Measurements from ENCODE around the gene PRDM8. TPM values are rescaled to one million over a fixed set of nuclear protein-coding genes. Genes with fewer than 3 reads are reported as not detected.

The PRDM8 gene
- total RNA-seq, 4 donors from 2014 or later: 0.49 to 1.9 (median 1.1) TPM

DNA sequence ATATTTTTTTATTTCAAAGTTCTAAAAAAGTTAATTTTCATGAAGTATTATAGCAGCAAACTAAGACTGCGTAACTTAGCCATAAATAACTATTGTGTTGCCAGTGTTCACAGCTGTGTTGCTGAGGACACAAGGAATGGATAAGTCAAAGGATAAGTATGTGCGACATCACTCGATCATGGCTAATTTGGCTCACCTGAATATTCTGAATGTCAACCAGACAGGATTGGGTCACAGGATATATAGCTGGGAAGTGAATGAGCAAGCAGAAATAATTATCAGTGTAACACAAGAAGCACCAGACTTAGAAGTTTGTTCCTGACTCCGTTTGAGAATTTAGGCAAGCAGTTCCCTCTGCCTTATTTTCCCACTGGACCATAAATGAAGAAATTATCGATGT is 33.9 kb downstream of the PRDM8 start:
- TF ChIP-seq POLR2A (IDR thresholded peaks at IDR 0.05) (no peak), POLR2AphosphoS5 (IDR thresholded peaks at IDR 0.05) (no peak), EP300 (IDR thresholded peaks at IDR 0.05) (no peak)
- TF ChIP-seq, protein P1, sequence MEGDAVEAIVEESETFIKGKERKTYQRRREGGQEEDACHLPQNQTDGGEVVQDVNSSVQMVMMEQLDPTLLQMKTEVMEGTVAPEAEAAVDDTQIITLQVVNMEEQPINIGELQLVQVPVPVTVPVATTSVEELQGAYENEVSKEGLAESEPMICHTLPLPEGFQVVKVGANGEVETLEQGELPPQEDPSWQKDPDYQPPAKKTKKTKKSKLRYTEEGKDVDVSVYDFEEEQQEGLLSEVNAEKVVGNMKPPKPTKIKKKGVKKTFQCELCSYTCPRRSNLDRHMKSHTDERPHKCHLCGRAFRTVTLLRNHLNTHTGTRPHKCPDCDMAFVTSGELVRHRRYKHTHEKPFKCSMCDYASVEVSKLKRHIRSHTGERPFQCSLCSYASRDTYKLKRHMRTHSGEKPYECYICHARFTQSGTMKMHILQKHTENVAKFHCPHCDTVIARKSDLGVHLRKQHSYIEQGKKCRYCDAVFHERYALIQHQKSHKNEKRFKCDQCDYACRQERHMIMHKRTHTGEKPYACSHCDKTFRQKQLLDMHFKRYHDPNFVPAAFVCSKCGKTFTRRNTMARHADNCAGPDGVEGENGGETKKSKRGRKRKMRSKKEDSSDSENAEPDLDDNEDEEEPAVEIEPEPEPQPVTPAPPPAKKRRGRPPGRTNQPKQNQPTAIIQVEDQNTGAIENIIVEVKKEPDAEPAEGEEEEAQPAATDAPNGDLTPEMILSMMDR (IDR thresholded peaks at IDR 0.05): no peak
- H3K9me3 ChIP-seq: no peaks in the 10 kb centered on the region
- H3K4me3 ChIP-seq: no peak overlapping the region
- H3K27ac ChIP-seq: no peak overlapping the region
- DNase-seq (ENCODE audit: low spot score in 2 of 2): no peak
- no peaks in the 10 kb centered on the region for H3K4me1 ChIP-seq
- peaks cover 25% of the 10 kb centered on the region for H3K27me3 ChIP-seq
- WGBS: 80% methylated on average over 5 of the region's 5 CpGs
- H3K36me3 ChIP-seq: no peaks in the 10 kb centered on the region

DNA sequence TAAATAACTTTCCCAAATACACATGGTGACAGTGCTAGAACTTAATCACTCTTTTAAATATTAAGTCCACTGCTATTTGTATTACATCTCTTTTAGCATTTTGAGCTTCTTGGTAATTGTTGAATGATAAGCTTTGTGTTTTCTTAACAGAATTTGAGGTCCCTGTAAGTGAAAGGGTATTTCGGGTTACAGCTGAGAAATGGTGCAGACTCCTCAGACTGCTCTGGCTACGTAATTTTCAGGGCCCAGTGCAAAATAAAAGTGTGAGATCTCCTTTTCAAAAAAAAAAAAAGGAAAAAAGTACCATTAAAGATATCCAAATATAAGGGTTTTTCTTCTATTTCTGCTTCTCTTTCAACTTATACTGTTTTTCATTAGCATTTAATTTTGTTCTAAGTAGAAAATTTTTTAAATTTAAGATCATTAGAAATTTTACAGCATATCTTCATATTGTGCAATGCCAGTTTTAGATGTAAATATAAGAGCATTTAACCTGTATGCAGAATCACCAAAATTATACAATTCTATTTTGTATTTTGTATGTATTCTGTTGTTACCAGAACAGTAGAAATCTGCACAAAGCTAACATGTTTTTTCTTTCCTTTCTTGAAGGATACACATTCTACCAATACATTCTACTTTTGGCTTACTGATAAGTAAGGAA is 35.5 kb downstream of the PRDM8 start:
- DNase-seq (ENCODE audit: low spot score in 2 of 2): no peak
- Histone ChIP-seq H3K4me3 (no peak overlapping the region), H3K4me1 (no peaks in the 10 kb centered on the region), H3K36me3 (no peaks in the 10 kb centered on the region), H3K9me3 (no peaks in the 10 kb centered on the region), H3K27ac (no peak overlapping the region), H3K27me3 (peaks cover 29% of the 10 kb centered on the region)
- 90% methylated on average over 2 of the region's 2 CpGs for WGBS
- TF ChIP-seq POLR2AphosphoS5 (IDR thresholded peaks at IDR 0.05): no peak
- TF ChIP-seq, protein P1 (IDR thresholded peaks at IDR 0.05): no peak
- no peak for TF ChIP-seq POLR2A (IDR thresholded peaks at IDR 0.05)
- no peak for TF ChIP-seq EP300 (IDR thresholded peaks at IDR 0.05)

DNA sequence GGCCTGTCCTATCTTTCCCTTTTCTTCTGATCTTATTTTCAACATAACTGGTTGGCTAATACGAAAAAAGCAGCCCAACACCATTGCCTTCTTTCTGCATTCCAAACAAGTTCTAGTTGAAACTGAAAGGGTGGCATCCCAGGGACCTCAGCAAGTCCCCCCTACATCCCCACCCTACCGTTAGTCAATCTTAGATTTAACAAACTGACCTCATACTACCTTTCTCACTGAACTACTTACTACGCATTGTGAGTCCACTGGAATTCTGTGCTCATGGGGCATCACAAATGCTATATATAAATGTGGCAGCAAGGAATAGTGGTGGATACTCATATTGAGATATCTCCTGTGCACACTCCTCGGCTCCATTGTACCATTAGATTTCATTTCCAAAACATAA is 36.1 kb downstream of the PRDM8 start:
- Histone ChIP-seq H3K4me3 (no peak overlapping the region), H3K9me3 (no peaks in the 10 kb centered on the region), H3K27me3 (peaks cover 32% of the 10 kb centered on the region), H3K4me1 (no peaks in the 10 kb centered on the region), H3K36me3 (no peaks in the 10 kb centered on the region), H3K27ac (no peak overlapping the region)
- TF ChIP-seq POLR2A (IDR thresholded peaks at IDR 0.05): no peak
- TF ChIP-seq EP300 (IDR thresholded peaks at IDR 0.05): no peak
- TF ChIP-seq POLR2AphosphoS5 (IDR thresholded peaks at IDR 0.05): no peak
- TF ChIP-seq, protein P1 (IDR thresholded peaks at IDR 0.05): no peak
- no peak for DNase-seq (ENCODE audit: low spot score in 2 of 2)
- WGBS: 90% methylated on average over 4 of the region's 4 CpGs

DNA sequence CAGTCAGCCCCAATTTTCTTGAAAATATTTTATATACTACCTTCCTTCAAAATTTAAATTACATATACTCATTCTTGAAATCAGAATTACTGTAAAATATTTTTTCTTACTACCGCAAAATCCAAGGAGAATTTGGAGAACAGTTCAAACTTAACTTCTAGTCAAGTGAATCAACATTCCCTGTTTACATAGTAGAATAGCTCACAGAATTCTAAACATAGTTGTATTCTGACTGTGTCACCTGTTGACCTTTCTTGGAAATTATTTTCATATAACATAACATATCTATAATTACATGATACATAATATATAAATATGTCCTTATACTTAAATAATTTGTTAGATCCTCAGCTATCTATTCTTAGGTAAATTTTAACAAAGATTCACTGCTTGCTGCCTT is 38.1 kb downstream of the PRDM8 start:
- Histone ChIP-seq H3K36me3 (no peaks in the 10 kb centered on the region), H3K9me3 (no peaks in the 10 kb centered on the region), H3K27ac (no peak overlapping the region), H3K27me3 (peaks cover 28% of the 10 kb centered on the region), H3K4me1 (no peaks in the 10 kb centered on the region), H3K4me3 (no peak overlapping the region)
- TF ChIP-seq POLR2A (IDR thresholded peaks at IDR 0.05): no peak
- TF ChIP-seq POLR2AphosphoS5 (IDR thresholded peaks at IDR 0.05): no peak
- TF ChIP-seq, protein P1 (IDR thresholded peaks at IDR 0.05): no peak
- no peak for TF ChIP-seq EP300 (IDR thresholded peaks at IDR 0.05)
- WGBS: 98% methylated on average over 1 of the region's 1 CpG
- no peak for DNase-seq (ENCODE audit: low spot score in 2 of 2)

DNA sequence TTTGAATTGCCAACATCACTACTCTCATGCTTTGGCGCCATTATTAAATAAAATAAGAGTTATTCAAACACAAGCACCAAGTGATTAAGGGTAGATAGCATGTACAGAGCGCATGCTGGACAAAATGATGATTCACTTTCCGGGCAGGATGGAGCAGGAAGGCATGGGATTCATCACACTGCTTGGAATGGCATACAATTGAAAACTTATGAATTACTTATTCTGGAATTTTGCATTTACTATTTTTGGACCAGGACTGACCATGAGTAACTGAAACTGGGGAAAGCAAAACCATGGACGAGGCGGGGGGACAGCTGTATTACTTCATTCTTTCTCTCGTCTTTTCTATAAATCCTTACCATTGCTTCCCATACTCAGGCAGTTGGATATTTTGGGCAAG is 40.7 kb downstream of the PRDM8 start:
- no peaks in the 10 kb centered on the region for H3K4me1 ChIP-seq
- peaks cover 28% of the 10 kb centered on the region for H3K27me3 ChIP-seq
- no peak overlapping the region for H3K27ac ChIP-seq
- H3K36me3 ChIP-seq: no peaks in the 10 kb centered on the region
- no peaks in the 10 kb centered on the region for H3K9me3 ChIP-seq
- WGBS: 73% methylated on average over 6 of the region's 6 CpGs
- no peak for TF ChIP-seq EP300 (IDR thresholded peaks at IDR 0.05)
- TF ChIP-seq, protein P1 (IDR thresholded peaks at IDR 0.05): no peak
- DNase-seq (ENCODE audit: low spot score in 2 of 2): no peak
- H3K4me3 ChIP-seq: no peak overlapping the region
